DMS114 treated with DMSO at 0.1 percent for 48 hours (cell line): ENCODE data around the gene ZNF181.
"Not testable (repeated sequence)": the region's sequence is repeated elsewhere in the genome, so short reads cannot be mapped to it uniquely, and the experiment has no call there.

Experiments used
- DNase-seq: peaks from one replicate; lab custom pipeline; 2025; ENCODE audit not compliant: unreplicated experiment; lab: John Stamatoyannopoulos, UW

ZNF181 gene

GRCh38 chr19:34733746-34734536, at the start of gene ZNF181:
Gene ZNF181 (plus strand): TSS chr19:34734243. CDS start chr19:34735038, 795 bp downstream.
- peak; percentile 90 for DNase-seq

GRCh38 chr19:34685266-34685665, 48.8 kb upstream of the ZNF181 start:
- DNase-seq: not testable (repeated sequence)

GRCh38 chr19:34686455-34686854, 47.6 kb upstream of the ZNF181 start:
- no peak for DNase-seq

GRCh38 chr19:34687348-34687747, 46.7 kb upstream of the ZNF181 start:
- no peak for DNase-seq

- DNase-seq: no peak
Measured at GRCh38 chr19:34688592-34688991, 45.5 kb upstream of the ZNF181 start.

GRCh38 chr19:34690372-34690771, 43.7 kb upstream of the ZNF181 start:
- DNase-seq: no peak

GRCh38 chr19:34692549-34692948, 41.5 kb upstream of the ZNF181 start:
- DNase-seq: no peak

GRCh38 chr19:34707661-34708060, 26.4 kb upstream of the ZNF181 start:
- DNase-seq: no peak

GRCh38 chr19:34711890-34712289, 22.2 kb upstream of the ZNF181 start:
- no peak for DNase-seq

GRCh38 chr19:34712395-34713261, 21.4 kb upstream of the ZNF181 start:
- peak; percentile 78 for DNase-seq

GRCh38 chr19:34713262-34713637, 20.8 kb upstream of the ZNF181 start:
- DNase-seq: no peak

- no peak for DNase-seq
Measured at GRCh38 chr19:34715357-34715756, 18.7 kb upstream of the ZNF181 start.

- no peak for DNase-seq
Measured at GRCh38 chr19:34722353-34722752, 11.7 kb upstream of the ZNF181 start.

- no peak for DNase-seq
Measured at GRCh38 chr19:34725400-34725799, 8.6 kb upstream of the ZNF181 start.

- no peak for DNase-seq
Measured at GRCh38 chr19:34731019-34731829, 2.8 kb upstream of the ZNF181 start.

- no peak for DNase-seq
Measured at GRCh38 chr19:34731964-34732363, 2.1 kb upstream of the ZNF181 start.

- DNase-seq: no peak
Measured at GRCh38 chr19:34732612-34733211, 1.3 kb upstream of the ZNF181 start.

- DNase-seq: peak; percentile 86
Measured at GRCh38 chr19:34733266-34733745, 737 bp upstream of the ZNF181 start.

GRCh38 chr19:34734537-34735103, 577 bp downstream of the ZNF181 start:
- peak; percentile 73 for DNase-seq
